Suppressor macrophage treated with lipopolysaccharide for 4 hours (primary cell): ENCODE measurements around the gene LRRC51.
A peak's percentile ranks its signal among the peaks of the same experiment; 100 is the strongest.

Experiments used
- DNase-seq: peaks from one replicate; pipeline ENCODE4 v3.0.0-alpha.2; 2020

The LRRC51 gene

GRCh38 chr11:72070491-72070890 lies 10.2 kb upstream of the LRRC51 start:
- DNase-seq: no peak

- DNase-seq: peak; percentile 43
These were observed 8.3 kb upstream of the LRRC51 start for GRCh38 chr11:72072348-72072747.

- DNase-seq: peak; percentile 64
These were observed 5.5 kb upstream of the LRRC51 start for GRCh38 chr11:72075109-72075508.

GRCh38 chr11:72075756-72076155 lies 4.9 kb upstream of the LRRC51 start:
- DNase-seq: no peak

GRCh38 chr11:72078477-72078876 lies 2.2 kb upstream of the LRRC51 start:
- no peak for DNase-seq

- no peak for DNase-seq
These were observed 778 bp upstream of the LRRC51 start for GRCh38 chr11:72079819-72080325.

- no peak for DNase-seq
These were observed 564 bp downstream of the LRRC51 start for GRCh38 chr11:72081184-72081644.

GRCh38 chr11:72081821-72082453 lies 1.3 kb downstream of the LRRC51 start:
- peak; percentile 75 for DNase-seq

GRCh38 chr11:72083414-72083813 lies 2.8 kb downstream of the LRRC51 start:
- DNase-seq: no peak

GRCh38 chr11:72084076-72084475 lies 3.4 kb downstream of the LRRC51 start:
- DNase-seq: no peak

GRCh38 chr11:72084965-72085364 lies 4.3 kb downstream of the LRRC51 start:
- no peak for DNase-seq

- peak; percentile 27 for DNase-seq
These were observed 5.1 kb downstream of the LRRC51 start for GRCh38 chr11:72085621-72086351.

- peak; percentile 46 for DNase-seq
These were observed 7.6 kb downstream of the LRRC51 start for GRCh38 chr11:72088076-72088808.

- peak; percentile 87 for DNase-seq
These were observed 10.6 kb downstream of the LRRC51 start for GRCh38 chr11:72091292-72091691.

GRCh38 chr11:72098741-72099140 lies 18.1 kb downstream of the LRRC51 start:
- DNase-seq: no peak

GRCh38 chr11:72100009-72100408 lies 19.4 kb downstream of the LRRC51 start:
- DNase-seq: no peak

- DNase-seq: peak; percentile 43
These were observed 19.8 kb downstream of the LRRC51 start for GRCh38 chr11:72100462-72100861.

- peak; percentile 22 for DNase-seq
These were observed 21.5 kb downstream of the LRRC51 start for GRCh38 chr11:72102162-72102561.

GRCh38 chr11:72102631-72102945 lies 21.9 kb downstream of the LRRC51 start:
- no peak for DNase-seq

GRCh38 chr11:72102946-72103753 lies 22.5 kb downstream of the LRRC51 start, which contains the start of gene LAMTOR1:
Gene LAMTOR1, minus strand, starts transcription at chr11:72103297. Its CDS starts 73 bp downstream, at chr11:72103224.
- DNase-seq: peak; percentile 99

- no peak for DNase-seq
These were observed 23.1 kb downstream of the LRRC51 start for GRCh38 chr11:72103754-72104167.

GRCh38 chr11:72105888-72106287 lies 25.2 kb downstream of the LRRC51 start, which contains the start of gene TOMT:
Gene TOMT, plus strand, starts transcription at chr11:72105924. Its CDS starts 28 bp downstream, at chr11:72105952.
- no peak for DNase-seq
